ENCODE measurements around the gene EIF4E1B.
A peak's percentile ranks its signal among the peaks of the same experiment; 100 is the strongest.

The EIF4E1B gene

DNA sequence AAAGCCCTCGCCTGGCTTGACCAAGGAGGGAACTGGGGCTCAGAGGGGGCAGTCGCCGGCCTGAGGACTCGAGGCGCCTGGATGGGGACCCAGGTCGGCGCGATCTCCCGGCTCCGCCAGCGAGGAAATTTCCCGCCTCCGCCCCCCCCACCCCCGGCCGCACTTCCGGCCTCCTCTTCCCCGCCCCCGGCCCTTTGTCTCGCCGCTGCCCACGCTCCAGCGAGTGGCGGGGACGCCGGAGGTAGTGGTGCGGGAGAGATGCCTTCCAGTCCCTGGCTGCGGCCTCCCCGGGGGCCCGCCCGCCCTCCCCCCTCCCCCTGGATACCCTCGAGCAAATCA, 20.1 kb upstream of the EIF4E1B start:
- Histone ChIP-seq H3K27me3 (ENCODE audit: control insufficient read depth, insufficient read depth, low read length) (no peaks in the 10 kb centered on the region), H3K9me3 (ENCODE audit: control insufficient read depth, low read length) (no peaks in the 10 kb centered on the region), H3K4me2 (ENCODE audit: low read length) (peak overlapping the region; percentile 73)

DNA sequence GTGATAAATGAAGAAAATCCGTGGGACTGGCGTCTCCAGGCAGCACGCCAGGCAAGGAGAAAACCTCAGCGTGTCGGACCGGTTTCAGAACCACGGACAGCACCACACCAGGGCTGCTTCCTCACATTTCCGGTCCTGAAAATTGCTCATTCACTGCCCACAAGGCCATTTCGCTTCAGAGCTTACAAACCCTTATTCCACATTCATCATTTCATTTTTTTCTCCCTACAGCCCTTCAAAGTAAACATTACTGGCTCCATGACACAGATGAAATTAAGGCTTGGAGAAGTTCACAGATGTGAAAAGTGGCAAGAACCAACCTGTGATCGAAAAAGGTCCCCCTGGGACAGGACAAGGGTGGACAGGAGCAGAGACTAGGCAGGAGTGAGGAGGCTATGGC, 19.0 kb upstream of the EIF4E1B start:
- TF ChIP-seq, protein P1, sequence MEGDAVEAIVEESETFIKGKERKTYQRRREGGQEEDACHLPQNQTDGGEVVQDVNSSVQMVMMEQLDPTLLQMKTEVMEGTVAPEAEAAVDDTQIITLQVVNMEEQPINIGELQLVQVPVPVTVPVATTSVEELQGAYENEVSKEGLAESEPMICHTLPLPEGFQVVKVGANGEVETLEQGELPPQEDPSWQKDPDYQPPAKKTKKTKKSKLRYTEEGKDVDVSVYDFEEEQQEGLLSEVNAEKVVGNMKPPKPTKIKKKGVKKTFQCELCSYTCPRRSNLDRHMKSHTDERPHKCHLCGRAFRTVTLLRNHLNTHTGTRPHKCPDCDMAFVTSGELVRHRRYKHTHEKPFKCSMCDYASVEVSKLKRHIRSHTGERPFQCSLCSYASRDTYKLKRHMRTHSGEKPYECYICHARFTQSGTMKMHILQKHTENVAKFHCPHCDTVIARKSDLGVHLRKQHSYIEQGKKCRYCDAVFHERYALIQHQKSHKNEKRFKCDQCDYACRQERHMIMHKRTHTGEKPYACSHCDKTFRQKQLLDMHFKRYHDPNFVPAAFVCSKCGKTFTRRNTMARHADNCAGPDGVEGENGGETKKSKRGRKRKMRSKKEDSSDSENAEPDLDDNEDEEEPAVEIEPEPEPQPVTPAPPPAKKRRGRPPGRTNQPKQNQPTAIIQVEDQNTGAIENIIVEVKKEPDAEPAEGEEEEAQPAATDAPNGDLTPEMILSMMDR (IDR thresholded peaks at IDR 0.05): no peak
- no peak overlapping the region for H2AFZ ChIP-seq

More for the DNA sequence above, 20.1 kb upstream of the EIF4E1B start:
- Histone ChIP-seq H3K4me1 (peaks cover 10% of the 10 kb centered on the region), H3K36me3 (ENCODE audit: control insufficient read depth, insufficient read depth, low read length) (no peaks in the 10 kb centered on the region), H3K4me3 (ENCODE audit: low read depth, low read length) (peak overlapping the region; percentile 38), H3K27ac (no peak overlapping the region), H3K9ac (peak overlapping the region; percentile 72), H2AFZ (peak overlapping the region; percentile 99), H3K79me2 (no peaks in the 10 kb centered on the region)
- TF ChIP-seq, protein P1 (IDR thresholded peaks at IDR 0.05): no peak

DNA sequence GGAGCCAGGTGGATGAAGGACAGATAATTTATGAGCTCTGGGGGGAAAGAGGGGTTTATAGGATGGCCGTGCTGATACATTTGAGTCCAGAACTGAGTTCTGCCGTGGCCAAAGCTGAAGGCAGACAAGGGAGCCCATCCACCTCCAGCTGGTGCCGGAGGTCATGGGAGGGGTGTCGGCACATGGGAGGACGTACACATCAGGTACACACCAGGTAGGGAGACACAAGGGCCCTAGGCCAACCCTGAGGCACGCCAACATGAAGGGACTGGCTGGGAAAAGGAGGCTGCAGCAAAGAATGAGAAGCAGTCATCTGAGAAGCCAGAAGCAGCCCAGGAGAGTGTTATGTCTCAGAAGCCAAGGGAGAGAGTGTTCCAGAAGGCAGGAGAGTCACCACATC, 18.5 kb upstream of the EIF4E1B start:
- H3K4me3 ChIP-seq (ENCODE audit: low read depth, low read length): no peak overlapping the region
- H3K27me3 ChIP-seq (ENCODE audit: control insufficient read depth, insufficient read depth, low read length): no peaks in the 10 kb centered on the region
- peaks cover 10% of the 10 kb centered on the region for H3K4me1 ChIP-seq
- no peak overlapping the region for H3K27ac ChIP-seq
- peak overlapping the region; percentile 28 for H2AFZ ChIP-seq
- no peak overlapping the region for H3K4me2 ChIP-seq (ENCODE audit: low read length)
- TF ChIP-seq, protein P1 (IDR thresholded peaks at IDR 0.05): no peak
- no peak overlapping the region for H3K9ac ChIP-seq
- no peaks in the 10 kb centered on the region for H3K79me2 ChIP-seq
- H3K36me3 ChIP-seq (ENCODE audit: control insufficient read depth, insufficient read depth, low read length): no peaks in the 10 kb centered on the region
- no peaks in the 10 kb centered on the region for H3K9me3 ChIP-seq (ENCODE audit: control insufficient read depth, low read length)

More for the DNA sequence above, 19.0 kb upstream of the EIF4E1B start:
- no peak overlapping the region for H3K4me3 ChIP-seq (ENCODE audit: low read depth, low read length)
- H3K27ac ChIP-seq: no peak overlapping the region
- no peaks in the 10 kb centered on the region for H3K36me3 ChIP-seq (ENCODE audit: control insufficient read depth, insufficient read depth, low read length)
- no peak overlapping the region for H3K4me2 ChIP-seq (ENCODE audit: low read length)
- H3K27me3 ChIP-seq (ENCODE audit: control insufficient read depth, insufficient read depth, low read length): no peaks in the 10 kb centered on the region
- no peak overlapping the region for H3K9ac ChIP-seq
- no peaks in the 10 kb centered on the region for H3K79me2 ChIP-seq
- H3K9me3 ChIP-seq (ENCODE audit: control insufficient read depth, low read length): no peaks in the 10 kb centered on the region
- H3K4me1 ChIP-seq: peaks cover 10% of the 10 kb centered on the region

DNA sequence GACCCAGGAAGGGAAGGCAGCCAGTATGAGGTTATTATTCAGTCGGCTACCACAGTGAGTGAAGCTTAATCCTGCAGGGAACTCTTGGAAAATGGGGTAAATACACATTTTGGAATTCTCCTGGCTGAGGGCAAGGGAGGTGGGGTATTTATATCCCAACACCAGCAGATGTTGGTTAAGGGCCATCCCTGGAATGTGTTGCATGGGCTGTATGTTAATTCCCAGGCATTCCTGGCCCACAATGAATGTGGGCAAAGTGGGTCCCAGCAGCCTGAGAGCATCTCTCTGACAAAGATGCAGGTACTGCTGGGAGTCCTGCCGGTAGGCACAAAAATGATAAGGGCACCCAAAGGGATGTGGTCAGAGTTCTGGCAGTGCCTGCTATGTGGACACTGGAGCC, 17.6 kb upstream of the EIF4E1B start:
- H3K36me3 ChIP-seq (ENCODE audit: control insufficient read depth, insufficient read depth, low read length): no peaks in the 10 kb centered on the region

More for the DNA sequence above, 17.6 kb upstream of the EIF4E1B start:
- Histone ChIP-seq H3K9me3 (ENCODE audit: control insufficient read depth, low read length) (no peaks in the 10 kb centered on the region), H3K27me3 (ENCODE audit: control insufficient read depth, insufficient read depth, low read length) (no peaks in the 10 kb centered on the region), H3K4me2 (ENCODE audit: low read length) (no peak overlapping the region), H3K79me2 (no peaks in the 10 kb centered on the region), H3K4me3 (ENCODE audit: low read depth, low read length) (no peak overlapping the region), H3K4me1 (peaks cover 10% of the 10 kb centered on the region), H3K27ac (peak overlapping the region; percentile 36), H2AFZ (no peak overlapping the region), H3K9ac (no peak overlapping the region)
- TF ChIP-seq, protein P1 (IDR thresholded peaks at IDR 0.05): no peak

All from parathyroid adenoma (tissue), 2 donors.